Kasumi-1 (cell line): ENCODE results near the gene LCOR.

ENCODE experiments used
- DNase-seq, 2 experiments: peaks; one replicate each; lab custom pipeline; 2025; lab: John Stamatoyannopoulos, UW

Gene LCOR

GRCh38 chr10:97012470-97012869 is 180.4 kb downstream of the LCOR start:
- no peak for DNase-seq

- no peak for DNase-seq
Observed at GRCh38 chr10:97013568-97013967, 181.5 kb downstream of the LCOR start.

- no peak for DNase-seq
Observed at GRCh38 chr10:97013983-97014382, 181.9 kb downstream of the LCOR start.

GRCh38 chr10:97015240-97015639 is 183.1 kb downstream of the LCOR start:
- DNase-seq = no peak

GRCh38 chr10:97016728-97017473 is 184.8 kb downstream of the LCOR start:
- peak; percentile 31 to 54 for DNase-seq

- DNase-seq = no peak
Observed at GRCh38 chr10:97017474-97017903, 185.4 kb downstream of the LCOR start.

- no peak for DNase-seq
Observed at GRCh38 chr10:97018251-97019212, 186.4 kb downstream of the LCOR start.

GRCh38 chr10:97019213-97019844 is 187.2 kb downstream of the LCOR start:
- DNase-seq = no peak

- no peak for DNase-seq
Observed at GRCh38 chr10:97020452-97021400, 188.6 kb downstream of the LCOR start.

GRCh38 chr10:97022616-97023015 is 190.5 kb downstream of the LCOR start:
- DNase-seq = no peak

- DNase-seq = no peak
Observed at GRCh38 chr10:97023401-97024167, 191.5 kb downstream of the LCOR start.

- DNase-seq = peak; percentile 10 to 13
Observed at GRCh38 chr10:97024168-97025073, 192.3 kb downstream of the LCOR start.

GRCh38 chr10:97025613-97026242 is 193.6 kb downstream of the LCOR start:
- peak; percentile 86 to 87 for DNase-seq

- no peak for DNase-seq
Observed at GRCh38 chr10:97028126-97028831, 196.2 kb downstream of the LCOR start.

GRCh38 chr10:97028832-97029178 is 196.7 kb downstream of the LCOR start:
- no peak for DNase-seq

- DNase-seq = no peak
Observed at GRCh38 chr10:97029271-97029670, 197.2 kb downstream of the LCOR start.

GRCh38 chr10:97030894-97031293 is 198.8 kb downstream of the LCOR start:
- DNase-seq = no peak

- no peak for DNase-seq
Observed at GRCh38 chr10:97031459-97031858, 199.4 kb downstream of the LCOR start.
